EL (cell line): ENCODE results near the gene SLC38A1.

Experiments used
- DNase-seq: peaks from one replicate; pipeline ENCODE4 v3.0.0-alpha.2; 2016

SLC38A1 gene

GRCh38 chr12:46227616-46228015 is 41.2 kb downstream of the SLC38A1 start:
- DNase-seq, result no peak

- DNase-seq, result no peak
These were observed 44.5 kb downstream of the SLC38A1 start for GRCh38 chr12:46224386-46224785.

GRCh38 chr12:46223047-46223446 is 45.8 kb downstream of the SLC38A1 start:
- DNase-seq, result no peak

- DNase-seq, result no peak
These were observed 46.2 kb downstream of the SLC38A1 start for GRCh38 chr12:46222636-46223035.

- peak; percentile 85 for DNase-seq
These were observed 47.4 kb downstream of the SLC38A1 start for GRCh38 chr12:46221255-46222128.

- DNase-seq, result peak; percentile 92
These were observed 48.8 kb downstream of the SLC38A1 start for GRCh38 chr12:46219877-46220655.

GRCh38 chr12:46219132-46219876 is 49.5 kb downstream of the SLC38A1 start:
- DNase-seq, result no peak

GRCh38 chr12:46218322-46219095 is 50.3 kb downstream of the SLC38A1 start:
- DNase-seq, result no peak

- no peak for DNase-seq
These were observed 51.1 kb downstream of the SLC38A1 start for GRCh38 chr12:46217541-46218321.

- DNase-seq, result no peak
These were observed 54.0 kb downstream of the SLC38A1 start for GRCh38 chr12:46214668-46215436.

- no peak for DNase-seq
These were observed 56.5 kb downstream of the SLC38A1 start for GRCh38 chr12:46212108-46212982.

GRCh38 chr12:46210873-46211439 is 57.9 kb downstream of the SLC38A1 start:
- no peak for DNase-seq

GRCh38 chr12:46209914-46210872 is 58.6 kb downstream of the SLC38A1 start:
- no peak for DNase-seq

- peak; percentile 17 for DNase-seq
These were observed 59.7 kb downstream of the SLC38A1 start for GRCh38 chr12:46209170-46209569.

GRCh38 chr12:46208370-46208769 is 60.5 kb downstream of the SLC38A1 start:
- DNase-seq, result no peak

- no peak for DNase-seq
These were observed 61.2 kb downstream of the SLC38A1 start for GRCh38 chr12:46207644-46208043.

- DNase-seq, result no peak
These were observed 62.4 kb downstream of the SLC38A1 start for GRCh38 chr12:46206471-46206870.

GRCh38 chr12:46205294-46205693 is 63.5 kb downstream of the SLC38A1 start:
- DNase-seq, result no peak
